Liver (tissue), 3 donors: ENCODE results near the gene SERPINA9.

Experiments
- ATF3 ChIP-seq: IDR thresholded peaks from 2 replicates; pipeline ENCODE4 v1.6.1; 2016; ENCODE audit warnings: antibody characterized with exemption
- FOXA1 ChIP-seq: IDR thresholded peaks from 2 replicates; pipeline ENCODE4 v1.6.1; 2016; ENCODE audit warnings: antibody characterized with exemption
- GABPA ChIP-seq, 2 donors: IDR thresholded peaks in 1 of 2; conservative IDR thresholded peaks in 1 of 2; 2 replicates each; pipeline ENCODE4 v1.6.1; 2016; ENCODE audit warnings: antibody characterized with exemption in 2 of 2, mild to moderate bottlenecking in 1 of 2, moderate library complexity in 1 of 2
- HNF4A ChIP-seq, 2 donors: conservative IDR thresholded peaks; 2 replicates each; pipeline ENCODE4 v1.6.1; 2016; ENCODE audit warnings: antibody characterized with exemption in 2 of 2, mild to moderate bottlenecking in 2 of 2
- HNF4G ChIP-seq: IDR thresholded peaks from 2 replicates; pipeline ENCODE4 v1.6.1; 2016; ENCODE audit warnings: antibody characterized with exemption
- JUND ChIP-seq, 2 donors: IDR thresholded peaks; 2 replicates each; pipeline ENCODE4 v1.6.1; 2016; ENCODE audit warnings: antibody characterized with exemption in 2 of 2
- NR2F2 ChIP-seq: IDR thresholded peaks from 2 replicates; pipeline ENCODE4 v1.6.1; 2016; ENCODE audit warnings: antibody characterized with exemption
- RAD21 ChIP-seq, 2 donors: IDR thresholded peaks; 2 replicates each; pipeline ENCODE4 v1.6.1; 2016; ENCODE audit warnings: antibody characterized with exemption in 2 of 2, mild to moderate bottlenecking in 2 of 2
- REST ChIP-seq: IDR thresholded peaks from 2 replicates; pipeline ENCODE4 v1.6.1; 2016; ENCODE audit warnings: antibody characterized with exemption, mild to moderate bottlenecking
- RXRA ChIP-seq, 2 donors: IDR thresholded peaks; 2 replicates each; pipeline ENCODE4 v1.6.1; 2017 to 2018; ENCODE audit warnings: antibody characterized with exemption in 2 of 2, mild to moderate bottlenecking in 1 of 2
- SP1 ChIP-seq: IDR thresholded peaks from 2 replicates; pipeline ENCODE4 v1.6.1; 2018; ENCODE audit warnings: antibody characterized with exemption, mild to moderate bottlenecking
- YY1 ChIP-seq: IDR thresholded peaks from 2 replicates; pipeline ENCODE4 v1.6.1; 2016; ENCODE audit warnings: antibody characterized with exemption, mild to moderate bottlenecking
- TF ChIP-seq, protein P1 (sequence below): fragments of 150-350 bp; IDR thresholded peaks from 2 replicates; pipeline ENCODE4 v1.5.1; 2017; ENCODE audit warnings: improper control_type of control experiment, low read depth, low read length; ENCODE audit not compliant: missing input control
- TF ChIP-seq, protein P2 (sequence below): IDR thresholded peaks from 2 replicates; pipeline ENCODE4 v1.6.1; 2016; ENCODE audit warnings: antibody characterized with exemption
- donor health status: healthy.
- donor health status: healthy.

DNA sequence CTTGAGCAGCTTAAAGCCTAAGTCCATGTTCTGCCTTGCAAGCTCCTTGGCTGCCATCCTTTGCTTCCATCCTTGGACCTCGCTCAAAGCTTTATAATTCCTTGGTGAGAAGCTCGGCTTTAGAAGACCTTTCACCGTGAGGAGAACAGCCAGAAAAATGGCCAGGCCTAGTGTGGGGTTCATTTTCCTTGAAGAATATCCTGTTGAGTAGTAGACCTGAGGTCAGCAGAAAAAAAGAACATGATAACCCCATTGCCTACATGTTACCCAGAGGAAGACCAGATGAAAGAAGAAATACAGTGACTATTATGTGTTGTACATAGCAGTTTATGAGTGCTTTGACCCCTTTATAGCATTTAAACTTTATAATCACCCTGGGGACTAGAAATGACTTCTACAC, 22.2 kb upstream of the SERPINA9 start:
- TF ChIP-seq, protein P1, sequence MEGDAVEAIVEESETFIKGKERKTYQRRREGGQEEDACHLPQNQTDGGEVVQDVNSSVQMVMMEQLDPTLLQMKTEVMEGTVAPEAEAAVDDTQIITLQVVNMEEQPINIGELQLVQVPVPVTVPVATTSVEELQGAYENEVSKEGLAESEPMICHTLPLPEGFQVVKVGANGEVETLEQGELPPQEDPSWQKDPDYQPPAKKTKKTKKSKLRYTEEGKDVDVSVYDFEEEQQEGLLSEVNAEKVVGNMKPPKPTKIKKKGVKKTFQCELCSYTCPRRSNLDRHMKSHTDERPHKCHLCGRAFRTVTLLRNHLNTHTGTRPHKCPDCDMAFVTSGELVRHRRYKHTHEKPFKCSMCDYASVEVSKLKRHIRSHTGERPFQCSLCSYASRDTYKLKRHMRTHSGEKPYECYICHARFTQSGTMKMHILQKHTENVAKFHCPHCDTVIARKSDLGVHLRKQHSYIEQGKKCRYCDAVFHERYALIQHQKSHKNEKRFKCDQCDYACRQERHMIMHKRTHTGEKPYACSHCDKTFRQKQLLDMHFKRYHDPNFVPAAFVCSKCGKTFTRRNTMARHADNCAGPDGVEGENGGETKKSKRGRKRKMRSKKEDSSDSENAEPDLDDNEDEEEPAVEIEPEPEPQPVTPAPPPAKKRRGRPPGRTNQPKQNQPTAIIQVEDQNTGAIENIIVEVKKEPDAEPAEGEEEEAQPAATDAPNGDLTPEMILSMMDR: no peak
- TF ChIP-seq SP1 (no peak), RXRA (IDR thresholded peaks at IDR 0.05) (no peak), NR2F2 (no peak), YY1 (no peak), RAD21 (IDR thresholded peaks at IDR 0.05) (no peak), FOXA1 (no peak), HNF4G (no peak), ATF3 (no peak), GABPA (IDR thresholded peaks at IDR 0.05 in 1 of 2, conservative IDR thresholded peaks at IDR 0.05 in 1 of 2) (no peak), HNF4A (conservative IDR thresholded peaks at IDR 0.05) (no peak), JUND (IDR thresholded peaks at IDR 0.05) (no peak), REST (no peak)
- TF ChIP-seq, protein P2, sequence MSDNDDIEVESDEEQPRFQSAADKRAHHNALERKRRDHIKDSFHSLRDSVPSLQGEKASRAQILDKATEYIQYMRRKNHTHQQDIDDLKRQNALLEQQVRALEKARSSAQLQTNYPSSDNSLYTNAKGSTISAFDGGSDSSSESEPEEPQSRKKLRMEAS: no peak
